Measurements from ENCODE around the gene GADD45G.

GADD45G gene, protein sequence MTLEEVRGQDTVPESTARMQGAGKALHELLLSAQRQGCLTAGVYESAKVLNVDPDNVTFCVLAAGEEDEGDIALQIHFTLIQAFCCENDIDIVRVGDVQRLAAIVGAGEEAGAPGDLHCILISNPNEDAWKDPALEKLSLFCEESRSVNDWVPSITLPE

DNA sequence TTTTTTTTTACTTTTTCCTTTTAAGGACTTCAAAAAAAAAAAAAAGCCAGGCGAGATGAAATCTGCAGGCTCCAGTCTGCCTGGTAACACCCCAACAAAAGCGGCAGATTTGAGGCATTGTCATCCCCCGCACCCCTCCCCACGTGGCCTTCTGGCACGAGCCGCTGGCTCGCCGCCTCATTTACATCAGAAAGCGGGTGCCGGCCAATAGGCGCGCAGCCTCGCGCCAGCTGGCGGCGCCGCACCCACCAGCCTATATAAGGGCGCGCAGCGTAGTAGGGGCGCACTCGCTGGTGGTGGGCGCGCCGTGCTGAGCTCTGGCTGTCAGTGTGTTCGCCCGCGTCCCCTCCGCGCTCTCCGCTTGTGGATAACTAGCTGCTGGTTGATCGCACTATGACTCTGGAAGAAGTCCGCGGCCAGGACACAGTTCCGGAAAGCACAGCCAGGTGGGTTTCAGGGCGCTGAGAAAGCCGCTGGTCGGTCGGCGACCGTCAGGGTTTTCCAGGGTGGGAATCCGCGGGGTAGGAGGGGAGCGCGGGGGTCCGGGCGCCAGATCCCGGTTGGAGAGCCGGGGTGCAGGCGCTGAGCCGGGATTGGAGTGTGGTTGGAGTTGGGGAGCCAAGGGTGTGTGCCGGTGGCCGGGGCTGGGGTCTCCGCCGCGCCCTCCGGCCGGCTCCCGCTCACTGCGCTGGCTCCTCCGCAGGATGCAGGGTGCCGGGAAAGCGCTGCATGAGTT, at the start of gene GADD45G:
GADD45G (plus strand) TSS at position 284 of the 736 bp plus-strand sequence; CDS start at position 394, 110 bp downstream.
- H3K27ac ChIP-seq: peak within 1 kb of the TSS; percentile 97

DNA sequence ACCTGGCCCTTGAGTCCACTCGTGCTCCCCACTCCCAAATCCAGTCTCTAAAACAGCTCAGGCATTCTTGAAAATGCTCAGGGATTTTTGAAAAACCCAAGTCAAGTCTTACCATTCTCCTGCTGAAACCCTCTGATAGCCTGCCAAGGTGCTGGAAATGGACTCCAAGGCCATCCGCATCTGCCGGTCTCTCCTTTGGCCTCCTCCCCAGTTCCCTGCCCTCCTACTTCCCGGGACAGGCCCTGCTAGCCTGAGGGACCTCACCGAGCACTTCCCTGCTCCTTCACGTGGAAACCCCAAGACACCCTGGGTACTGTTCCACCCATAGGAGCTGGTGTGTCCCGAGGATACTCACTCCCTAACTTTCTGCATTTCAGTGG, 49.8 kb upstream of the GADD45G start:
- no peak overlapping the region for H3K27ac ChIP-seq
- TF ChIP-seq, protein P1, sequence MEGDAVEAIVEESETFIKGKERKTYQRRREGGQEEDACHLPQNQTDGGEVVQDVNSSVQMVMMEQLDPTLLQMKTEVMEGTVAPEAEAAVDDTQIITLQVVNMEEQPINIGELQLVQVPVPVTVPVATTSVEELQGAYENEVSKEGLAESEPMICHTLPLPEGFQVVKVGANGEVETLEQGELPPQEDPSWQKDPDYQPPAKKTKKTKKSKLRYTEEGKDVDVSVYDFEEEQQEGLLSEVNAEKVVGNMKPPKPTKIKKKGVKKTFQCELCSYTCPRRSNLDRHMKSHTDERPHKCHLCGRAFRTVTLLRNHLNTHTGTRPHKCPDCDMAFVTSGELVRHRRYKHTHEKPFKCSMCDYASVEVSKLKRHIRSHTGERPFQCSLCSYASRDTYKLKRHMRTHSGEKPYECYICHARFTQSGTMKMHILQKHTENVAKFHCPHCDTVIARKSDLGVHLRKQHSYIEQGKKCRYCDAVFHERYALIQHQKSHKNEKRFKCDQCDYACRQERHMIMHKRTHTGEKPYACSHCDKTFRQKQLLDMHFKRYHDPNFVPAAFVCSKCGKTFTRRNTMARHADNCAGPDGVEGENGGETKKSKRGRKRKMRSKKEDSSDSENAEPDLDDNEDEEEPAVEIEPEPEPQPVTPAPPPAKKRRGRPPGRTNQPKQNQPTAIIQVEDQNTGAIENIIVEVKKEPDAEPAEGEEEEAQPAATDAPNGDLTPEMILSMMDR (IDR thresholded peaks at IDR 0.05): no peak
- TF ChIP-seq ZFX (IDR thresholded peaks at IDR 0.05; ENCODE audit: borderline replicate concordance): no peak

More for the DNA sequence above, at the start of gene GADD45G:
- TF ChIP-seq ZFX (IDR thresholded peaks at IDR 0.05; ENCODE audit: borderline replicate concordance): no peak
- TF ChIP-seq, protein P1 (IDR thresholded peaks at IDR 0.05): no peak

DNA sequence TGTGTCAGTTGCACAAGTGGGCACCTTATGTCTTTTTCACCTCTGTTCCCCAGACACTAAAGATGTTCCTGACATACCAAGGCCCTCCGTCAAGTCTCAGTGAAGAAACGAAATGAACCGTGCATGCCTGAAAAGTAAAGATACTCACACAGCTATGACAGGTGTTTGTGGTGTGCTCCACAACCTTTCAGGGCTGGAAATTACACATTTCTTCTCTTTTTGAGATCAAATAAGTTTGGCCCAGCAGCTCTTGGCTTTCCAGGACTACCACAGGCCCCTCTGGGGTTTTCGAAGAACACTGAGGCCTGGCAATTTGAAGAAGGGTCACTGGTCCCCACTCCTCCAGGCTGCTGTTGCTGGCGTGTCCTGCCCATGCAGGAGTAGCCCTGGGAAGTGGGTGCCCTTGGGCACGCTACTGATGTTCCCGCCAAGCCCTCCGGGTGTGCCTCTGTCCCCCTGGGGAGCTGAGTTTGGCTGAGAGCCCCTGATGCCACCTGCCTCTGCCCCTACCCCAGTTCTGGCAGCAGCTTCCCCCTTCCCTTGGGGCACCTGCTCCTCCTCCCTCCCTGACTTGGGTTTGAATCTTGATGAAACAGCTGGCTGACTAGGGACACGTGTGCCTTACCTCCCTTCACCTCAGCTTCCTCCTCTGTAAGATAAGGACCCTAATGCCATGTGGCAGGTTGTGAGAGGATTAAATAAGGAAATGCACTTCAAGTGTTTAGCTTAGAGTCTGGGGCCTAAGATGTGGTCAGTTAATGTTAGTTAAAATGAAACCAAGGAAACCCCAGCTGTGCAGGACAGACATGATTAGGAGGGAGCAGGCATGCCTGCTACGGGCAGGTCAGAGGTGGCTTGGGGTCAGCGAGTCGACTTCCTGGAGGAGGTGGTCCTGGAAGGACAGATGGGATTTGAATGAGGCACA, 49.1 kb upstream of the GADD45G start:
- TF ChIP-seq ZFX (IDR thresholded peaks at IDR 0.05; ENCODE audit: borderline replicate concordance): no peak
- TF ChIP-seq, protein P1 (IDR thresholded peaks at IDR 0.05): no peak
- H3K27ac ChIP-seq: no peak overlapping the region

DNA sequence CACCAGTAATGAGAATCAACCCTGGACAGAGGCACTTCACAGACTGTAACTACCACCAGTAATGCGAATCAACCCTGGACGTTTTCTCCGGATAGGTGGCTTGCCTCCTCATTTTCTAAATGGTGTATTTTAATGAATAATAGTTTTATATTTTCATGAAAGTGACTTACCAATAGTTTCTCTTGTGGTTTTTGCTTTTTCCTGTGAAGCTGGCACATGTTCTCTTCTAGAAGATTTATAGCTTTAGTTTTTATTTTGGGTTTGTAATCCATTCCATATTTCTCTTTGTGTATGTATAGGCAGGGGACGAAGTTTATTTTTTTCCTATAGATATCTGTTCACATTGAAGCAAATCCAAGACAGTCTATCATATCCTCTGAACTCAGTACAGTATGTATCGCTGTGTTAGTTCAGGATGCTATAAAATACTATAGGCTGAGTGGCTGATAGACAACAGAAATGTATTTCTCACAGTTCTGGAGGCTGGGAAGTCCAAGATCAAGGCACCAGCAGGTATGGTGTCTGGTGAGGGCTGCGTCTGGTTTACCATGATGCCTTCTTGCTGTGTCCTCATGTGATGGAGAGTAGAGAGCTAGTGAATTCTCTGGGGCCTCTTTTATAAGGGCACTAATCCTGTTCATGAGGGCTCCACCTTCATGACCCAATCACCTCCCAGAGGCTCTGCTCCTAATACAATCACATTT, 46.5 kb upstream of the GADD45G start:
- TF ChIP-seq, protein P1 (IDR thresholded peaks at IDR 0.05): no peak
- no peak for TF ChIP-seq ZFX (IDR thresholded peaks at IDR 0.05; ENCODE audit: borderline replicate concordance)
- no peak overlapping the region for H3K27ac ChIP-seq

DNA sequence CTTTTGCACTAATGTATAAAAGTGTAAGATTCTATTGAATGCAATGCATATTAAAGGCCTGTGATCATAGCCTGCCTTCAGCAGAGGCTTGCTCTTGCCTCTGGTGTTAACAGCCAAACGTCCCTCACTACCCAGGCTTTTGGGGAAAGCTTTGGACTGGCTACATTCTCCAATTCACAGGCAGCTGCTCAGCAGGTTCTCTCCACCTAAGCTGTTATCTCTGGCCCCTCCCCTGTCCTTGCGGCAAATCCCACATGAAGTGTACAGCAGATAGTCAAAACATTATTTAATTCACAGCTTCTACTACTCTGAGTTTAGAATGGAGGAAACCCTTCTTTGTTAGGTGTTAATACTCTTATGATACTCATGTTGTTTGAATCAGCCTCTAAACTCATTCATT, 45.9 kb upstream of the GADD45G start:
- TF ChIP-seq ZFX (IDR thresholded peaks at IDR 0.05; ENCODE audit: borderline replicate concordance): no peak
- TF ChIP-seq, protein P1 (IDR thresholded peaks at IDR 0.05): no peak
- H3K27ac ChIP-seq: no peak overlapping the region

DNA sequence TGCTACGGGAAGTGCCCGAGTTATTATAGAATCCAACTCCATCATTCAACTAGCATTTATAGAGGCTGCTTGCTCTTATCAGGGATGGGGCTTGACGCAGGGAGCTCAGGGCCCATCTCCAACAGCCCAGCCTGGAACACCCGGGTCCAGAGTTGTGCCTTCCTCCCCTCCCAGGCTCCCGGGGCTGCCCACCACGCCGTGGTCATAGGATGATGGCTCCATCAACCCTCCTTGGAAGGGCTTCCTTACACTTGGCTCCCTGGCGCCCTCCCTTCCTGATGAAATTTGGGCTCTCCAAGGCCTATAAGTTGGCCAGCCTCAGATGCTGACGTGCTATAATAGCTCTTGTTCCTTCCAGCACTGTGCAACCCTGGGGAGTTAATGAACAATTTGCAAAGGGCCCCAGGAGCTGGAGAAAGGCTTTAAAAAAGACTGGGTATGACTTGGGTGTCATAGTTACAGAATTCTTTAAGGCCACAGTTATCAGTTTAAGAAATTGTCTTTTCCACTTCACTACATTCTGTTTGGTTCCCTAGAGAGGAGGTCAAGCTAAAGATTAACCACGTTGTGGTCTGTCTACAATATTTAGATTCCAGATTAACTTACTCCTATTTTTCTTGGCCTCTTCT, 42.5 kb upstream of the GADD45G start:
- H3K27ac ChIP-seq: no peak overlapping the region
- no peak for TF ChIP-seq ZFX (IDR thresholded peaks at IDR 0.05; ENCODE audit: borderline replicate concordance)
- TF ChIP-seq, protein P1 (IDR thresholded peaks at IDR 0.05): no peak
